ENCODE data around the gene LONP1. TPM values are rescaled to one million over a fixed set of nuclear protein-coding genes. Genes with fewer than 3 reads are reported as not detected.
A peak's percentile ranks its signal among the peaks of the same experiment; 100 is the strongest.
"Not testable (repeated sequence)": the region's sequence is repeated elsewhere in the genome, so short reads cannot be mapped to it uniquely, and the experiment has no call there.

The LONP1 gene
- polyA plus RNA-seq, 3 donors from 2014 or later = 8.4 to 24.2 (median 11.3) TPM

- peaks cover 3 to 5% (median 4%) of the 10 kb centered on the region in 3 donors for H3K36me3 Mint-ChIP-seq
- peaks cover 0 to 6% (median 3%) of the 10 kb centered on the region in 3 donors for H3K27me3 Mint-ChIP-seq (ENCODE audit: low read depth in 3 of 3)
- H3K27ac Mint-ChIP-seq = no peak overlapping the region
- no peak overlapping the region for H3K4me3 Mint-ChIP-seq
- no peaks in the 10 kb centered on the region for H3K9me3 Mint-ChIP-seq
- H3K4me1 Mint-ChIP-seq = no peaks in the 10 kb centered on the region
- DNase-seq = no peak
Observed at GRCh38 chr19:5703819-5704818, 15.8 kb downstream of the LONP1 start.

GRCh38 chr19:5702053-5702410, 17.9 kb downstream of the LONP1 start:
- not testable (repeated sequence) for H3K4me1 Mint-ChIP-seq; H3K9me3 Mint-ChIP-seq; H3K27ac Mint-ChIP-seq; H3K4me3 Mint-ChIP-seq; H3K36me3 Mint-ChIP-seq; DNase-seq; H3K27me3 Mint-ChIP-seq (ENCODE audit: low read depth in 3 of 3)

DNA sequence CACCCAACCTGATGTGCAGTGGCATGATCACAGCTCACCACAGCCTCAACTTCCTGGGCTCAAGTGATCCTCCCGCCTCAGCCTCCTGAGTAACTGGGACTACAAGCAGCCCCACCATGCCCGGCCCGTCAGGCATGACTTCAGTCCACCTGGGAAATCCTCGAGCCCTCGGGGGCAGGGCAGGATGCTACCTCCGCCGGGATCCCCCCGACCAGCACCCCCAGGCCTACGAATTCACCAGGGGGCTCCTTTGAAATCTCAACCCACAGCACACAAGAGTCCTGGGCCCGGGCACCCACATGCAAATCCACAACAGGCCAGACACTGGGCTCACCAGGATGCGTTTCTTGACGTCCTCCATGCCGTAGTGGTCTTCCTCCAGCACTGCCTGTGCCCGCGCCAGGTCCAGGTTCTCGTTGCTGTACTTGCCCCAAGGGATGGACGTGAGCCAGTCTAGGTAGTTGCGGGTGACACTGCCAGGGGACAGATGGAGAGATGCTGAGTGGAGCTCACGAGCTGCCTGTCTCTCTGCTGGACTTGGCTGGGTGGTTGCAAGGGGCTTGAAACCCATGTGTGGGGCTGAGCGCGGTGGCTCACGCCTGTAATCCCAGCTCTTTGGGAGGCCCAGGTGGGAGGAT, 19.4 kb downstream of the LONP1 start:
- Mint-ChIP-seq H3K4me3 (no peak overlapping the region), H3K27ac (no peak overlapping the region), H3K4me1 (no peaks in the 10 kb centered on the region), H3K9me3 (no peaks in the 10 kb centered on the region), H3K36me3 (peaks cover 0 to 9% (median 0%) of the 10 kb centered on the region in 3 donors), H3K27me3 (ENCODE audit: low read depth in 3 of 3) (peaks cover 0 to 4% (median 4%) of the 10 kb centered on the region in 3 donors)
- DNase-seq = no peak

- Mint-ChIP-seq H3K27me3 (ENCODE audit: low read depth in 3 of 3) (peaks cover 3 to 8% (median 4%) of the 10 kb centered on the region in 3 donors), H3K4me3 (no peak overlapping the region), H3K36me3 (peaks cover 0 to 9% (median 0%) of the 10 kb centered on the region in 3 donors), H3K4me1 (no peaks in the 10 kb centered on the region), H3K9me3 (no peaks in the 10 kb centered on the region), H3K27ac (no peak overlapping the region)
- DNase-seq = no peak
Observed at GRCh38 chr19:5698635-5699422, 21.1 kb downstream of the LONP1 start.

DNA sequence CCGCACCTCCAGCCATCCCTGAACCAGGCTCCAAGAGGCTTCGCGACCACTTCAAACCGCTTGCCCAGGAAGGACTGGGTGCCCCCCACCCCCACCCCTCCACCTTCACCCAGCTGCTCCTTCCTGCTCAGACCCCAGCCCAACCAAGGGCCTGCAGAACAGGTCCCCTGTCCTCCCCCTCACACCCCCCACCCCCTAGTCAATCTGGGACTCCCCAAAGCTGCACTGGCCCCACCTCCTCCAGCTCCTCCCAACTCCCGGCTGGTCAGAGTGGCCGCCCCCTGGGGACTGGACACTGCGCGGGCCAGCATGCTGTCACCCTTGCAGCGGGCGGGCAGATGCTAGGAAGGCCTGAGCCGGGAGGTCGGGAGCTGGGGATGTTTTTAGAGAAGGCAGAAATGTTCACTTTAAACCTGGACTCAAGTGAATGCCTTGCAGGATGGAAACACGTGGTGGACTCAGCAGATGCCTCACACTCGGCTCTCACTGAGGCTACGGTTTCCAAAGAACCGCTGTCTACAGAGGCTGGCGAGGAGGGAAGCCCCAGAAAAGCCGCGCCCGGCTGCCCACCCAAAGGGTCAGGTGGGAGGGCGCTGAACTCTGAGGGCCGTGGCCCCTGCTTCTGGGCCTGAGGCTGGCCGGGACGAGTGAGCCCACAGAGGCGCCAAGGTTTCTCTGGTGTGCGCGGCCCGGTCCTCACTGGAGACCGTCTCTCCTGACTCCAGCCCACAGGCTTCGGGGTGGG, 21.9 kb downstream of the LONP1 start:
- Mint-ChIP-seq H3K9me3 (no peaks in the 10 kb centered on the region), H3K36me3 (peaks cover 0 to 4% (median 0%) of the 10 kb centered on the region in 3 donors), H3K4me1 (peaks cover 0 to 2% of the 10 kb centered on the region in 2 donors), H3K27ac (no peak overlapping the region), H3K4me3 (no peak overlapping the region), H3K27me3 (ENCODE audit: low read depth in 3 of 3) (peaks cover 1 to 8% (median 3%) of the 10 kb centered on the region in 3 donors)
- DNase-seq = no peak

- peaks cover 0 to 7% of the 10 kb centered on the region in 2 donors for H3K4me1 Mint-ChIP-seq
- H3K36me3 Mint-ChIP-seq = peaks cover 0 to 4% (median 0%) of the 10 kb centered on the region in 3 donors
- no peaks in the 10 kb centered on the region for H3K9me3 Mint-ChIP-seq
- H3K4me3 Mint-ChIP-seq = no peak overlapping the region
- DNase-seq = no peak
- no peak overlapping the region for H3K27ac Mint-ChIP-seq
- H3K27me3 Mint-ChIP-seq (ENCODE audit: low read depth in 3 of 3) = peaks cover 1 to 11% (median 3%) of the 10 kb centered on the region in 3 donors
Observed at GRCh38 chr19:5697022-5697889, 22.7 kb downstream of the LONP1 start.

- H3K27me3 Mint-ChIP-seq (ENCODE audit: low read depth in 3 of 3) = peaks cover 0 to 9% (median 6%) of the 10 kb centered on the region in 3 donors
- H3K36me3 Mint-ChIP-seq = peaks cover 0 to 4% (median 0%) of the 10 kb centered on the region in 3 donors
- H3K4me3 Mint-ChIP-seq = no peak overlapping the region
- no peak for DNase-seq
- H3K27ac Mint-ChIP-seq = no peak overlapping the region
- peaks cover 0 to 9% of the 10 kb centered on the region in 2 donors for H3K4me1 Mint-ChIP-seq
- no peaks in the 10 kb centered on the region for H3K9me3 Mint-ChIP-seq
Observed at GRCh38 chr19:5696196-5697021, 23.5 kb downstream of the LONP1 start.

- Mint-ChIP-seq H3K27ac (no peak overlapping the region), H3K36me3 (peaks cover 0 to 4% (median 0%) of the 10 kb centered on the region in 3 donors), H3K9me3 (no peaks in the 10 kb centered on the region), H3K4me1 (peaks cover 6 to 14% of the 10 kb centered on the region in 2 donors), H3K27me3 (ENCODE audit: low read depth in 3 of 3) (peaks cover 0 to 13% (median 6%) of the 10 kb centered on the region in 3 donors), H3K4me3 (no peak overlapping the region)
- DNase-seq = no peak
Observed at GRCh38 chr19:5695649-5696195, 24.2 kb downstream of the LONP1 start.

DNA sequence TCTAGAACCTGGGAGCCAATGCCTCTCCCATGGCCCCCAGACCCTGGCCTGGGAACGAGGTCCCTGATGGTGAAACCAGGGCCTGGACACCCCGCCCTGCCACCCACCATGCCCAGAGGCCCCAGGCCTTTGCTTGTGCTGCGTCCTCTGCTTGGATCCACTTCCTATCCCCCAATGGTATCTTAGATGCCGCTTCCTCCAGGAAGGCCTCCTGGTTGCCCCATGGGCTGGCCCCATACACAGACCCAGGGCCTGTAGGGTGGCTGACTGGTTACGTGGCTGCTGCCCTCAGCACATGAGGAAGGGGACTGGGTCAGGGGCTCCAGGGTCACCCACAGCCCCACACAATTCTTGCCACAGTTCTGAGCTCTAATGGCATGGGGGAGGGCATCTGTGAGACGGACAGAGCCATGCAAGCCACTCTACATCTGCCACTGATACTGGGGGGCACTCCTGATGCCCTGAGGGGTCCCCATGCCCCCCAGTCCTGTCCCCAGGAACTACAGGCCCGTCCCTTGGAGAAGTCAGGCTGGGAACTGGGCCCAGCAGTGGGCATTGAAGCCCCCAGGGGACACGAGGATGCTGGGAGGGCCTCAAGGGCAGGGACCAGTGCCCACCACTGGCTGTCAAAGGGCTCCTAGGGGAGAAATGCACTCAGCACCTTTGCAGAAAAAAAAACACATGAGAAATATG, 24.8 kb downstream of the LONP1 start:
- peaks cover 0 to 4% (median 0%) of the 10 kb centered on the region in 3 donors for H3K36me3 Mint-ChIP-seq
- peaks cover 12 to 19% of the 10 kb centered on the region in 2 donors for H3K4me1 Mint-ChIP-seq
- no peak overlapping the region for H3K4me3 Mint-ChIP-seq
- DNase-seq = no peak
- peaks cover 3 to 18% (median 12%) of the 10 kb centered on the region in 3 donors for H3K27me3 Mint-ChIP-seq (ENCODE audit: low read depth in 3 of 3)
- H3K27ac Mint-ChIP-seq = no peak overlapping the region
- no peaks in the 10 kb centered on the region for H3K9me3 Mint-ChIP-seq

DNA sequence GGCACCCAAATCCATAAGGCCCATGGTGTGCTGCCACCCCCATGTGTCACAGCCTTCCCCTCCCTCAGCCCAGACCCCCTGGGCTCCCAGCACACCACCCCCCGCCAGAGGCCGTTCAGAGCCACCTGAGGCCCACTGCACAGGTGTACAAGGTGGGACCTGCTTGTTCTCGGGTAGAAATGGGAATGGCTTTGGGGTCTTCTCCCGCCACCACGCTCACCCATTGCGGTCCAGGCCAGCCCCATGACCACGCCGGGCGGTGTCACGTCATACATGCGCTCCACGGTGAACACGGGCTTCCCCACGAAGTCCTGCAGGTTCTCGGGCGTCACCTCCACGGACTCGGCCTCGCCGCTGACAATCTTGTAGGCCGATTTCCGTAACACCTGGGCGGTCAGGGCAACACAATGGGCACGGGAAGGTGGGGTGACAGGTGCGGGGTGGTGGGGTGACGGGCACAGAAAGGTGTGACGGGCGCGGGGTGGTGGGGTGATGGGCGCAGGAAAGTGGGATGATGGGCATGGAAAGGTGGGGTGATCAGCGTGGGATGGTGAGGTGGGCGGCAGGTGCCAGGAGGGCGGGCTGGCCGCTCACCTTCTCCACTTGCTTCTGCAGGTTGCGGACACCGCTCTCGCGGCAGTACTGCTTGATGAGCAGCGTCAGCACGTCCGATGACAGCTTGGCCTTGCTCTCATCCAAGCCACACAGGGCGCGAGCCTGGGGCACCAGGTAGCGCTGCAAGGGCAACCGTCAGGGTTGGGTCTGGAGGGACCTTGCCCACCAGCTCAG, 25.6 kb downstream of the LONP1 start:
- Mint-ChIP-seq H3K27ac (peak overlapping the region in 1 of 6 donors; percentile 14), H3K27me3 (ENCODE audit: low read depth in 3 of 3) (peaks cover 7 to 23% (median 16%) of the 10 kb centered on the region in 3 donors), H3K36me3 (peaks cover 0 to 4% (median 0%) of the 10 kb centered on the region in 3 donors), H3K4me3 (no peak overlapping the region), H3K4me1 (peaks cover 18 to 24% of the 10 kb centered on the region in 2 donors), H3K9me3 (no peaks in the 10 kb centered on the region)
- DNase-seq = no peak

All from immature natural killer cell (primary cell).